GM10266 (cell line): ENCODE results near the gene PDE4A.
A peak's percentile ranks its signal among the peaks of the same experiment; 100 is the strongest.
"Not testable (repeated sequence)": the region's sequence is repeated elsewhere in the genome, so short reads cannot be mapped to it uniquely, and the experiment has no call there.

Experiments
- DNase-seq: peaks from one replicate; pipeline ENCODE4 v3.0.0; 2012; ENCODE audit errors: extremely low spot score
- CTCF ChIP-seq: IDR thresholded peaks from 2 replicates; pipeline ENCODE4 v1.5.1; 2012; ENCODE audit warnings: mild to moderate bottlenecking, low read depth; ENCODE audit not compliant: control insufficient read depth, insufficient read depth; ENCODE audit errors: missing control alignments

Gene PDE4A

GRCh38 chr19:10420444-10421239, at the start of gene PDE4A:
Gene PDE4A (plus strand): TSS chr19:10420538. CDS start chr19:10420765, 227 bp downstream.
- peak; percentile 72 for DNase-seq
- peak; percentile 70 for TF ChIP-seq CTCF

DNA sequence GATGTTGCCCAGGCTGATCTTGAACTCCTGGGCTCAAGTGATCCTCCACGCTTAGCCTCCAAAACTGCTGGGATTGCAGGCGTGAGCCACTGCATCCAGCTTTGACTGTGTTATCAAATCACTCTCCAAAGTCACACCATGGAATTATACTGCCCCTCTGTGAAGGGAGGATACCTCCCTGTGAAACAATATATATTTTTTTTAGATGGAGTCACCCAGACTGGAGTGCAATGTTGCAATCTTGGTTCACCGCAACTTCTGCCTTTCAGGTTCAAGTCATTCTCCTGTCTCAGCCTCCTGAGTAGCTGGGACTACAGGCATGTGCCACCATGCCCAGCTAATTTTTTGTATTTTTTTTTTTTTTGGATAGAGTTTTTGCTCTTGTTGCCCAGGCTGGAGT, 47.6 kb upstream of the PDE4A start:
- TF ChIP-seq CTCF: no peak
- DNase-seq: no peak

DNA sequence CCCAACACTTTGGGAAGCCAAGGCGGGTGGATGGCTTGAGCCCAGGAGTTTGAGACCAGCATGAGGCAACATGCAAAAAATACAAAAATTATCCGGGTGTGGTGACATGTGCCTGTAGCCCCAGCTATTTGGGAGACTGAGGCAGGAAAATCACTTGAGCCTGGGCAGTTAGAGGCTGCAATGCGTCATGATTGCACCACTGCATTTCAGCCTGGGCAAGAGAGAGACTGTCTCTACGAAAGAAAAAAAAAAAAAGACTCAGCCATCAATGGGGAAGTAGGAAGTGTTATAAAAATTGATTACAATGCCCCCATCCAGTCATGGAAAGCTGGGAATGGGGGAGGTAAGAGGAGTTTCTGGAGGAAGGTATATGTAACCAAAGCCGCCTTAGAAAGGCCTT, 45.4 kb upstream of the PDE4A start:
- no peak for TF ChIP-seq CTCF
- DNase-seq: no peak

DNA sequence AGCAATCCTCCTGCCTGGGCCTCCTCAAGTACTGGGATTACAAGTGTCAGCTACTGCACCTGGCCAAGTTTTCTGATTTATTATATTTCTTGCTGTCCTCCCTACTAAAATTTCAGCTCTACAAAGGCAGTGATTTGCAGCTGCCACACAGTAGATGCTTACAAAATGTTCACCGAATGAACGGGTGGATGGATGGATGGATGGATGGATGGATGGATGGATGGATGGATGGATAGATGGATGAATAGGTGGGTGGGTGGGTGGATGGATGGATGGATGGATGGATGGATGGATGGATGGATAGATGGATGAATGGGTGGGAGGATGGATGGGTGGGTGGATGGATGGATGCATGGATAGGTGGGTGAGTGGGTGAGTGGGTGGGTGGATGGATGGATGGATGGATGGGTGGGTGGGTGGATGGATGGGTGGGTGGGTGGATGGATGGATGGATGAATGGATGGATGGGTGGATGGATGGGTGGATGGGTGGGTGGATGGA, 43.1 kb upstream of the PDE4A start:
- not testable (repeated sequence) for DNase-seq

DNA sequence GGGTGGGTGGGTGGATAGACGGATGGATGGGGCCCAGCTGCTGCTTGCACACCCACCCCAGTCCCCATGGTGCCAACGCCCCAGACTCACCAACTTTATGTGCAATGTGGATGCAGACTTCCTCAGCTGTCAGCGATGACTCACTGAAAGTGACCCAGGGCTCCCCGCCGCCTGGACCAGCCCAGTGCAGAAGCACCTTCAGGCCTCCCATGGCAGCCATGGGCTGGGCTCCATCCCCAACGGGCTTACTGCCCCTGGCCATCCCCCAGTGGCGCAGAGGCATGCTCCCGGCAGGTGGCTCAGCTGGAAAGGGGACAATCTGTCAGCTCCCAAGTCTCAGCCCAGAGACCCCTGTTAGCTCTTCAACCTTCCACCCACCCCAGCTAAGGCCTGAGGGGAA, 42.2 kb upstream of the PDE4A start:
- DNase-seq: no peak
- TF ChIP-seq CTCF: no peak

DNA sequence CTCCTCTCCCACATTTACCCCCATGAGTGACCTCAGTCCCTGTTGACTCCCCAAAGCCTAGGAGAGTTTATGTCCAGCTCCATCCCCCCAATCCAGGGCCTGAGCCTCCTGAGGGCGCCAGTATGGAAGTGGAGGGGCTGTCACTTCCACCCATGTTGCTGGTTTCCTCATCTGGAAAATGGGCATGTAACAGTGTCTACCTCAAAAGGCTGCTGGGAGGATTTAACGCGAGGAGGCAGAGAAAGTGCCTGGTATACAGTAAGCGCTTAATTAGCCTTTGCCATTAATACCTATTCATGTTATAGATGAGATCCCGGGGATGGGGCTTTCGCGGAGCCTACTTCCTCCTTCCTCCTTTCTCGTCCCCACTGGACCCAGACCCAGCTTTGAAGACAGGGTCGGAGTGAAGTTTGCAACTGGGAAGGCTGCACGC, 40.4 kb upstream of the PDE4A start:
- TF ChIP-seq CTCF: no peak
- DNase-seq: no peak

- TF ChIP-seq CTCF: no peak
- peak; percentile 99 for DNase-seq
Measured at GRCh38 chr19:10380313-10381102, 39.8 kb upstream of the PDE4A start, which contains the start of gene TYK2. Gene TYK2 (minus strand): TSS chr19:10380572. CDS start chr19:10378406, 2,166 bp downstream.

- not testable (repeated sequence) for DNase-seq
Measured at GRCh38 chr19:10383223-10383499, 37.2 kb upstream of the PDE4A start.
